Ureter (tissue), 1 donor: ENCODE results near the gene TIMD4. TPM values are rescaled to one million over a fixed set of nuclear protein-coding genes. Genes with fewer than 3 reads are reported as not detected.

Source experiments
- total RNA-seq: library from RNA; stranded (reverse); gene quantifications from one replicate; pipeline ENCODE4 v1.2.4, GENCODE V29; 2023
- donor health status: DM: yes; HTN: yes; CAD: no.

TIMD4 gene
- total RNA-seq, 1 donor from 2014 or later = 1.2 TPM

Other genes starting within 250 kb of the TIMD4 start
- not detected for gene PPP1R2B, start 112.9 kb downstream of the TIMD4 start, total RNA-seq
- gene HAVCR1, start 95.9 kb upstream of the TIMD4 start, total RNA-seq = 0.44 TPM
- 5.6 TPM for gene HAVCR2, start 145.8 kb upstream of the TIMD4 start, total RNA-seq
- gene MED7, start 179.6 kb upstream of the TIMD4 start, total RNA-seq = 15.8 TPM
- gene GARIN3, start 203.0 kb upstream of the TIMD4 start, total RNA-seq = not detected
- gene ITK, start 217.6 kb upstream of the TIMD4 start, total RNA-seq = 4.7 TPM